ENCODE measurements around the gene F2. TPM values are rescaled to one million over a fixed set of nuclear protein-coding genes. Genes with fewer than 3 reads are reported as not detected.

Gene F2
- total RNA-seq, 8 experiments from 2014 or later: 0.14 to 1.1 TPM; not detected in 6

GRCh38 chr11:46743693-46744339, 24.8 kb downstream of the F2 start:
- ATAC-seq (replicated peaks in 6 of 8): no peak
- Histone ChIP-seq H3K4me3 (no peak overlapping the region), H3K27ac (no peak overlapping the region), H3K4me1 (replicated peaks in 1 of 2) (no peaks in the 10 kb centered on the region)
- 24 to 89% (median 79%) methylated on average over 1 to 9 of the region's 10 CpGs for WGBS, 10 experiments
- in situ Hi-C loops (cut with MboI; ENCODE audit: low pct_unique_long_range_greater_than_20kb in 2 of 9, low sequenced_read_pairs in 9 of 9, unreplicated experiment in 9 of 9): no loop called here

GRCh38 chr11:46745328-46745727, 26.3 kb downstream of the F2 start:
- WGBS, 10 experiments: 57 to 100% (median 73%) methylated on average over 1 of the region's 1 CpG; no CpG with 5 or more reads in 6 of the 10 experiments
- in situ Hi-C loops (cut with MboI; ENCODE audit: low pct_unique_long_range_greater_than_20kb in 2 of 9, low sequenced_read_pairs in 9 of 9, unreplicated experiment in 9 of 9): no loop called here
- ATAC-seq (replicated peaks in 6 of 8): no peak
- no peak overlapping the region for H3K27ac ChIP-seq
- no peak overlapping the region for H3K4me3 ChIP-seq
- H3K4me1 ChIP-seq (replicated peaks in 1 of 2): no peaks in the 10 kb centered on the region

GRCh38 chr11:46745995-46746394, 27.0 kb downstream of the F2 start:
- H3K27ac ChIP-seq: no peak overlapping the region
- no peaks in the 10 kb centered on the region for H3K4me1 ChIP-seq (replicated peaks in 1 of 2)
- 85 to 100% (median 94%) methylated on average over 1 to 3 of the region's 3 CpGs for WGBS, 10 experiments
- in situ Hi-C loops (cut with MboI; ENCODE audit: low pct_unique_long_range_greater_than_20kb in 2 of 9, low sequenced_read_pairs in 9 of 9, unreplicated experiment in 9 of 9): no loop called here
- H3K4me3 ChIP-seq: no peak overlapping the region
- ATAC-seq (replicated peaks in 6 of 8): no peak

- WGBS, 10 experiments: 90 to 100% (median 97%) methylated on average over 1 to 2 of the region's 6 CpGs; no CpG with 5 or more reads in 6 of the 10 experiments
- no peaks in the 10 kb centered on the region for H3K4me1 ChIP-seq (replicated peaks in 1 of 2)
- in situ Hi-C loops (cut with MboI; ENCODE audit: low pct_unique_long_range_greater_than_20kb in 2 of 9, low sequenced_read_pairs in 9 of 9, unreplicated experiment in 9 of 9): no loop called here
- H3K27ac ChIP-seq: no peak overlapping the region
- ATAC-seq (replicated peaks in 6 of 8): no peak
- H3K4me3 ChIP-seq: no peak overlapping the region
These were observed 28.1 kb downstream of the F2 start for GRCh38 chr11:46747150-46747549.

- ATAC-seq (replicated peaks in 6 of 8): no peak
- Histone ChIP-seq H3K27ac (no peak overlapping the region), H3K4me1 (replicated peaks in 1 of 2) (no peaks in the 10 kb centered on the region), H3K4me3 (no peak overlapping the region)
- in situ Hi-C loops (cut with MboI; ENCODE audit: low pct_unique_long_range_greater_than_20kb in 2 of 9, low sequenced_read_pairs in 9 of 9, unreplicated experiment in 9 of 9): no loop called here
These were observed 36.9 kb downstream of the F2 start for GRCh38 chr11:46755962-46756361.

GRCh38 chr11:46759196-46759595, 40.2 kb downstream of the F2 start:
- 87 to 100% (median 100%) methylated on average over 2 to 6 of the region's 6 CpGs; no CpG with 5 or more reads in 1 of the 10 experiments for WGBS, 10 experiments
- no peaks in the 10 kb centered on the region for H3K4me1 ChIP-seq (replicated peaks in 1 of 2)
- no peak for ATAC-seq (replicated peaks in 6 of 8)
- H3K27ac ChIP-seq: no peak overlapping the region
- in situ Hi-C loops (cut with MboI; ENCODE audit: low pct_unique_long_range_greater_than_20kb in 2 of 9, low sequenced_read_pairs in 9 of 9, unreplicated experiment in 9 of 9): no loop called here
- no peak overlapping the region for H3K4me3 ChIP-seq

GRCh38 chr11:46760429-46761128, 41.6 kb downstream of the F2 start:
- Histone ChIP-seq H3K27ac (no peak overlapping the region), H3K4me1 (replicated peaks in 1 of 2) (no peaks in the 10 kb centered on the region), H3K4me3 (no peak overlapping the region)
- no peak for ATAC-seq (replicated peaks in 6 of 8)
- in situ Hi-C loops (cut with MboI; ENCODE audit: low pct_unique_long_range_greater_than_20kb in 2 of 9, low sequenced_read_pairs in 9 of 9, unreplicated experiment in 9 of 9): no loop called here
- 92 to 100% (median 100%) methylated on average over 1 to 6 of the region's 6 CpGs for WGBS, 10 experiments

GRCh38 chr11:46761807-46762206, 42.8 kb downstream of the F2 start:
- no peak for ATAC-seq (replicated peaks in 6 of 8)
- no peak overlapping the region for H3K27ac ChIP-seq
- 90 to 100% (median 98%) methylated on average over 1 to 4 of the region's 4 CpGs; no CpG with 5 or more reads in 2 of the 10 experiments for WGBS, 10 experiments

GRCh38 chr11:46762248-46762647, 43.2 kb downstream of the F2 start:
- no peak for ATAC-seq (replicated peaks in 6 of 8)
- H3K27ac ChIP-seq: no peak overlapping the region

More at GRCh38 chr11:46761807-46762206, 42.8 kb downstream of the F2 start:
- Histone ChIP-seq H3K4me1 (replicated peaks in 1 of 2) (peaks cover 0 to 3% of the 10 kb centered on the region in 2 donors), H3K4me3 (no peak overlapping the region)
- in situ Hi-C loops (cut with MboI; ENCODE audit: low pct_unique_long_range_greater_than_20kb in 2 of 9, low sequenced_read_pairs in 9 of 9, unreplicated experiment in 9 of 9): no loop called here

GRCh38 chr11:46766656-46767055, 47.6 kb downstream of the F2 start:
- WGBS, 10 experiments: 83 to 100% (median 100%) methylated on average over 1 to 2 of the region's 2 CpGs; no CpG with 5 or more reads in 1 of the 10 experiments
- no peak overlapping the region for H3K27ac ChIP-seq
- H3K4me1 ChIP-seq (replicated peaks in 1 of 2): peaks cover 0 to 3% of the 10 kb centered on the region in 2 donors
- H3K4me3 ChIP-seq: no peak overlapping the region
- no peak for ATAC-seq (replicated peaks in 6 of 8)
- in situ Hi-C loops (cut with MboI; ENCODE audit: low pct_unique_long_range_greater_than_20kb in 2 of 9, low sequenced_read_pairs in 9 of 9, unreplicated experiment in 9 of 9): no loop called here

More at GRCh38 chr11:46762248-46762647, 43.2 kb downstream of the F2 start:
- peaks cover 0 to 3% of the 10 kb centered on the region in 2 donors for H3K4me1 ChIP-seq (replicated peaks in 1 of 2)
- H3K4me3 ChIP-seq: no peak overlapping the region
- in situ Hi-C loops (cut with MboI; ENCODE audit: low pct_unique_long_range_greater_than_20kb in 2 of 9, low sequenced_read_pairs in 9 of 9, unreplicated experiment in 9 of 9): no loop called here

- in situ Hi-C loops (cut with MboI; ENCODE audit: low pct_unique_long_range_greater_than_20kb in 2 of 9, low sequenced_read_pairs in 9 of 9, unreplicated experiment in 9 of 9): no loop called here
- ATAC-seq (replicated peaks in 6 of 8): no peak
- no peak overlapping the region for H3K4me3 ChIP-seq
- no peak overlapping the region for H3K27ac ChIP-seq
- WGBS, 10 experiments: 85 to 100% (median 95%) methylated on average over 1 to 4 of the region's 4 CpGs
- peaks cover 0 to 3% of the 10 kb centered on the region in 2 donors for H3K4me1 ChIP-seq (replicated peaks in 1 of 2)
These were observed 50.7 kb downstream of the F2 start for GRCh38 chr11:46769636-46770221.

- no peak for ATAC-seq (replicated peaks in 6 of 8)
- H3K4me1 ChIP-seq (replicated peaks in 1 of 2): no peaks in the 10 kb centered on the region
- WGBS, 10 experiments: 83 to 100% (median 95%) methylated on average over 1 to 2 of the region's 2 CpGs
- H3K27ac ChIP-seq: no peak overlapping the region
- in situ Hi-C loops (cut with MboI; ENCODE audit: low pct_unique_long_range_greater_than_20kb in 2 of 9, low sequenced_read_pairs in 9 of 9, unreplicated experiment in 9 of 9): no loop called here
- no peak overlapping the region for H3K4me3 ChIP-seq
These were observed 57.9 kb downstream of the F2 start for GRCh38 chr11:46776878-46777277.

GRCh38 chr11:46778416-46778815, 59.4 kb downstream of the F2 start:
- no peaks in the 10 kb centered on the region for H3K4me1 ChIP-seq (replicated peaks in 1 of 2)
- ATAC-seq (replicated peaks in 6 of 8): no peak
- in situ Hi-C loops (cut with MboI; ENCODE audit: low pct_unique_long_range_greater_than_20kb in 2 of 9, low sequenced_read_pairs in 9 of 9, unreplicated experiment in 9 of 9): no loop called here
- 89 to 100% (median 100%) methylated on average over 1 to 4 of the region's 4 CpGs; no CpG with 5 or more reads in 2 of the 10 experiments for WGBS, 10 experiments
- H3K4me3 ChIP-seq: no peak overlapping the region
- H3K27ac ChIP-seq: no peak overlapping the region
